SK-N-SH (cell line): ENCODE data around the gene MAP7D3. TPM values are rescaled to one million over a fixed set of nuclear protein-coding genes. Genes with fewer than 3 reads are reported as not detected.

ENCODE experiments used
- CTCF ChIA-PET: fragments of 300-600, 350-600 bp; formaldehyde crosslinking; extraction: SDS; loops from one replicate; lab custom pipeline; 2021; lab: Yijun Ruan, JAX
- POLR2A ChIA-PET: fragments of 350-600 bp; sonication (Branson Sonifier 250); formaldehyde crosslinking; extraction: SDS; loops from one replicate; lab custom pipeline; 2020; ENCODE audit warnings: antibody characterized with exemption, inconsistent platforms; lab: Yijun Ruan, JAX
- DNase-seq: peaks from one replicate; pipeline ENCODE4 v3.0.0; 2012
- H2AFZ ChIP-seq: fragments of 200-600 bp; sonication (generic); 2 replicates; pipeline ENCODE4 v1.8.1; 2016; ENCODE audit warnings: antibody characterized with exemption, mild to moderate bottlenecking, low read depth
- H3F3A ChIP-seq: fragments of 200-600 bp; sonication (generic); replicated peaks from 2 replicates; pipeline ENCODE3; 2016; ENCODE audit warnings: antibody characterized with exemption, mild to moderate bottlenecking; ENCODE audit not compliant: insufficient read depth
- H3K27ac ChIP-seq, 2 experiments: fragments of 200-500 bp in 1 of 2; fragments of 200-600 bp in 1 of 2; sonication (Bioruptor generic) in 1 of 2; sonication (generic), shearing (Covaris generic) in 1 of 2; 2 replicates each; pipeline versions ENCODE4 v1.5.1 to v1.6.1; 2014 to 2016; ENCODE audit warnings: low read depth in 2 of 2, inconsistent platforms in 1 of 2, low read length in 1 of 2, mild to moderate bottlenecking in 1 of 2, mixed read lengths in 1 of 2
- H3K27me3 ChIP-seq: fragments of 200-600 bp; sonication (generic), shearing (Covaris generic); 2 replicates; pipeline ENCODE4 v1.6.1; 2016; ENCODE audit warnings: mixed run types; ENCODE audit not compliant: insufficient read depth
- H3K36me3 ChIP-seq, 2 experiments: fragments of 200-500 bp in 1 of 2; fragments of 200-600 bp in 1 of 2; sonication (Bioruptor generic) in 1 of 2; sonication (generic) in 1 of 2; replicated peaks in 1 of 2; 2 replicates each; pipeline versions ENCODE3 to v1.5.1; 2014 to 2016; ENCODE audit warnings: low read length in 1 of 2, mild to moderate bottlenecking in 1 of 2; ENCODE audit not compliant: insufficient read depth in 2 of 2, control insufficient read depth in 1 of 2
- H3K4me1 ChIP-seq, 2 experiments: fragments of 200-500 bp in 1 of 2; fragments of 200-600 bp in 1 of 2; sonication (Bioruptor generic) in 1 of 2; sonication (generic), shearing (Covaris generic) in 1 of 2; 2 replicates each; pipeline versions ENCODE4 v1.5.1 to v1.6.1; 2014 to 2016; ENCODE audit warnings: low read depth in 1 of 2, low read length in 1 of 2, mixed run types in 1 of 2; ENCODE audit not compliant: insufficient read depth in 2 of 2, control insufficient read depth in 1 of 2
- H3K4me2 ChIP-seq: fragments of 200-600 bp; sonication (generic), shearing (Covaris generic); 2 replicates; pipeline ENCODE4 v1.6.1; 2017; ENCODE audit warnings: mixed run types
- H3K4me3 ChIP-seq, 2 experiments: fragments of 200-500 bp in 1 of 2; fragments of 200-600 bp in 1 of 2; sonication (Bioruptor generic) in 1 of 2; sonication (generic), shearing (Covaris generic) in 1 of 2; 2 replicates each; pipeline versions ENCODE4 v1.5.1 to v1.8.1; 2014 to 2016; ENCODE audit warnings: low read depth in 2 of 2, inconsistent platforms in 1 of 2, low read length in 1 of 2, mild to moderate bottlenecking in 1 of 2, mixed read lengths in 1 of 2, moderate library complexity in 1 of 2
- H3K79me2 ChIP-seq: fragments of 200-600 bp; sonication (generic); 2 replicates; pipeline ENCODE4 v1.8.1; 2017; ENCODE audit warnings: mild to moderate bottlenecking; ENCODE audit not compliant: insufficient read depth
- H3K9ac ChIP-seq: fragments of 200-600 bp; sonication (generic); 2 replicates; pipeline ENCODE4 v1.6.1; 2017; ENCODE audit warnings: mixed run types
- H3K9me2 ChIP-seq: fragments of 200-600 bp; sonication (generic); 2 replicates; pipeline ENCODE4 v1.6.1; 2017; ENCODE audit warnings: mixed run types
- H3K9me3 ChIP-seq: fragments of 200-600 bp; sonication (generic); 2 replicates; pipeline ENCODE4 v1.6.1; 2017; ENCODE audit warnings: mixed run types, mild to moderate bottlenecking, moderate library complexity
- H4K20me1 ChIP-seq: fragments of 200-600 bp; sonication (generic); 2 replicates; pipeline ENCODE4 v1.6.1; 2017; ENCODE audit warnings: mild to moderate bottlenecking, mixed run types; ENCODE audit not compliant: insufficient read depth
- CHD2 ChIP-seq: fragments of 150-350 bp; IDR thresholded peaks from 2 replicates; pipeline ENCODE4 v1.6.1; 2018; ENCODE audit warnings: low read length; ENCODE audit not compliant: partially characterized antibody
- EZH2phosphoT487 ChIP-seq: fragments of 200-600 bp; sonication (generic); IDR thresholded peaks from 2 replicates; pipeline ENCODE4 v1.6.1; 2017; ENCODE audit warnings: low read depth, mixed run types, mild to moderate bottlenecking, antibody characterized with exemption, moderate library complexity, borderline replicate concordance
- FOXM1 ChIP-seq: IDR thresholded peaks from 2 replicates; pipeline ENCODE4 v1.4.0; 2012; ENCODE audit warnings: low read depth, mild to moderate bottlenecking
- GATA2 ChIP-seq: sonication (generic); formaldehyde crosslinking; IDR thresholded peaks from 2 replicates; pipeline ENCODE4 v1.5.0; 2020; ENCODE audit warnings: mild to moderate bottlenecking, missing genetic modification reagents
- JUND ChIP-seq: IDR thresholded peaks from 2 replicates; pipeline ENCODE4 v1.4.0; 2012
- MXI1 ChIP-seq: IDR thresholded peaks from 2 replicates; pipeline ENCODE4 v1.6.1; 2012; ENCODE audit warnings: mild to moderate bottlenecking, low read depth, low read length, improper control_type of control experiment
- RAD21 ChIP-seq: IDR thresholded peaks from 2 replicates; pipeline ENCODE4 v1.6.1; 2012; ENCODE audit warnings: mild to moderate bottlenecking, low read length
- RCOR1 ChIP-seq: fragments of 150-350 bp; IDR thresholded peaks from 2 replicates; pipeline ENCODE4 v1.6.1; 2017; ENCODE audit warnings: antibody characterized with exemption, low read length
- RFX5 ChIP-seq: IDR thresholded peaks from 2 replicates; pipeline ENCODE4 v1.6.1; 2012; ENCODE audit warnings: mild to moderate bottlenecking, improper control_type of control experiment, low read length
- RXRA ChIP-seq: IDR thresholded peaks from 2 replicates; pipeline ENCODE4 v1.4.0; 2012; ENCODE audit warnings: low read depth, mild to moderate bottlenecking, borderline replicate concordance
- SIN3A ChIP-seq: IDR thresholded peaks from 2 replicates; pipeline ENCODE4 v1.6.1; 2012; ENCODE audit warnings: low read depth, mild to moderate bottlenecking, low read length, moderate library complexity, borderline replicate concordance
- SMC3 ChIP-seq: IDR thresholded peaks from 2 replicates; pipeline ENCODE4 v1.6.1; 2012; ENCODE audit warnings: low read depth, low read length, improper control_type of control experiment
- TEAD4 ChIP-seq: IDR thresholded peaks from 2 replicates; pipeline ENCODE4 v1.4.0; 2012; ENCODE audit warnings: mild to moderate bottlenecking, borderline replicate concordance; ENCODE audit not compliant: insufficient read depth
- WGBS: methylation state at CpG from one replicate; pipeline ENCODE4 v1.1.6; 2017; ENCODE audit warnings: low lambda C conversion rate; 5-methylcytosine and 5-hydroxymethylcytosine counted together
- polyA plus RNA-seq, 3 experiments: library from polyadenylated mRNA; depleted of rRNA; stranded (reverse); fragments of >200 nt; gene quantifications; 2 replicates each; pipeline ENCODE4 v1.2.3, GENCODE V29; 2012
- TF ChIP-seq, protein P1 (sequence below): IDR thresholded peaks from 2 replicates; pipeline ENCODE4 v1.6.1; 2012; ENCODE audit warnings: mild to moderate bottlenecking, low read depth, low read length, moderate library complexity
- TF ChIP-seq, protein P2 (sequence below): fragments of 200-600 bp; sonication (generic); IDR thresholded peaks from 2 replicates; pipeline ENCODE4 v1.6.1; 2017; ENCODE audit warnings: antibody characterized with exemption, mild to moderate bottlenecking, moderate library complexity
- TF ChIP-seq, protein P3 (sequence below): IDR thresholded peaks from 2 replicates; pipeline ENCODE4; 2012

MAP7D3 gene
- polyA plus RNA-seq, 1 of the 3 experiments (the other 2 are of a cell fraction): 5.8 TPM

DNA sequence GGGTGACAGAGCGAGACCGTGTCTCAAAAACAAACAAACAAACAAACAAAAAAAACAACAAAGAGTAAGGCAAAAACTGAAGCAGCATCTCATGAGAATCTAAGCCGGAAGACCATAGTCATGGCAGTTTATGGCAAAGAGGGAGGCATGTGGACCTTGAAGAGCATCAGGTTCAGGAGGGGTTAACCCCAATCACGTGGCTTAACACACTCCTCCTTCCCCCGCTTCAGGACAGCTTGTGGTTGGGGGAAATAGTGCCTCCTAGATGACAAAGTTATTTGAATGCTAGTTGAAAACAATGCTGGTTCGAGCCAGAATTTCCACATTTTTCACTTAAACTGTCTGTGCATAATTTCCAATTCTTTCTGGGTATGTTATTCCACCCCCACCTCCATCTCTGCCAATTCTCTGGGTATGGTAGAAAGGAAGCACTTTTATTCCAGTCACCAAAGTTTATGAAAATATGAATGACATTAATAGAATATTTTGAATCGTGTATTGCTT lies 11.7 kb upstream of the MAP7D3 start:
- H3K4me2 ChIP-seq: no peak overlapping the region
- no peaks in the 10 kb centered on the region for H3K9me3 ChIP-seq
- DNase-seq: no peak
- 0 out of 4 replicates have a peak, but pooled peaks cover 0 to 4% of the 10 kb centered on the region in 2 experiments for H3K4me1 ChIP-seq
- H3K9me2 ChIP-seq: no peaks in the 10 kb centered on the region
- TF ChIP-seq TEAD4 (no peak), JUND (no peak)
- TF ChIP-seq, protein P1, sequence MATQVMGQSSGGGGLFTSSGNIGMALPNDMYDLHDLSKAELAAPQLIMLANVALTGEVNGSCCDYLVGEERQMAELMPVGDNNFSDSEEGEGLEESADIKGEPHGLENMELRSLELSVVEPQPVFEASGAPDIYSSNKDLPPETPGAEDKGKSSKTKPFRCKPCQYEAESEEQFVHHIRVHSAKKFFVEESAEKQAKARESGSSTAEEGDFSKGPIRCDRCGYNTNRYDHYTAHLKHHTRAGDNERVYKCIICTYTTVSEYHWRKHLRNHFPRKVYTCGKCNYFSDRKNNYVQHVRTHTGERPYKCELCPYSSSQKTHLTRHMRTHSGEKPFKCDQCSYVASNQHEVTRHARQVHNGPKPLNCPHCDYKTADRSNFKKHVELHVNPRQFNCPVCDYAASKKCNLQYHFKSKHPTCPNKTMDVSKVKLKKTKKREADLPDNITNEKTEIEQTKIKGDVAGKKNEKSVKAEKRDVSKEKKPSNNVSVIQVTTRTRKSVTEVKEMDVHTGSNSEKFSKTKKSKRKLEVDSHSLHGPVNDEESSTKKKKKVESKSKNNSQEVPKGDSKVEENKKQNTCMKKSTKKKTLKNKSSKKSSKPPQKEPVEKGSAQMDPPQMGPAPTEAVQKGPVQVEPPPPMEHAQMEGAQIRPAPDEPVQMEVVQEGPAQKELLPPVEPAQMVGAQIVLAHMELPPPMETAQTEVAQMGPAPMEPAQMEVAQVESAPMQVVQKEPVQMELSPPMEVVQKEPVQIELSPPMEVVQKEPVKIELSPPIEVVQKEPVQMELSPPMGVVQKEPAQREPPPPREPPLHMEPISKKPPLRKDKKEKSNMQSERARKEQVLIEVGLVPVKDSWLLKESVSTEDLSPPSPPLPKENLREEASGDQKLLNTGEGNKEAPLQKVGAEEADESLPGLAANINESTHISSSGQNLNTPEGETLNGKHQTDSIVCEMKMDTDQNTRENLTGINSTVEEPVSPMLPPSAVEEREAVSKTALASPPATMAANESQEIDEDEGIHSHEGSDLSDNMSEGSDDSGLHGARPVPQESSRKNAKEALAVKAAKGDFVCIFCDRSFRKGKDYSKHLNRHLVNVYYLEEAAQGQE: no peak
- no peak overlapping the region for H2AFZ ChIP-seq
- no peaks in the 10 kb centered on the region for H3K36me3 ChIP-seq
- H3K9ac ChIP-seq: no peak overlapping the region
- 48% methylated on average over 7 of the region's 7 CpGs for WGBS
- no peaks in the 10 kb centered on the region for H3K79me2 ChIP-seq
- POLR2A ChIA-PET: no interaction called here
- CTCF ChIA-PET: interaction anchor here (1.9 kb wide), 1 partner anchor 234 kb away, joined by 7 read pairs; no protein-coding TSS in a partner anchor
- no peak overlapping the region for H3K27ac ChIP-seq
- H3K27me3 ChIP-seq: no peaks in the 10 kb centered on the region
- no peaks in the 10 kb centered on the region for H4K20me1 ChIP-seq
- H3F3A ChIP-seq: peaks cover 4% of the 10 kb centered on the region
- no peak overlapping the region for H3K4me3 ChIP-seq

DNA sequence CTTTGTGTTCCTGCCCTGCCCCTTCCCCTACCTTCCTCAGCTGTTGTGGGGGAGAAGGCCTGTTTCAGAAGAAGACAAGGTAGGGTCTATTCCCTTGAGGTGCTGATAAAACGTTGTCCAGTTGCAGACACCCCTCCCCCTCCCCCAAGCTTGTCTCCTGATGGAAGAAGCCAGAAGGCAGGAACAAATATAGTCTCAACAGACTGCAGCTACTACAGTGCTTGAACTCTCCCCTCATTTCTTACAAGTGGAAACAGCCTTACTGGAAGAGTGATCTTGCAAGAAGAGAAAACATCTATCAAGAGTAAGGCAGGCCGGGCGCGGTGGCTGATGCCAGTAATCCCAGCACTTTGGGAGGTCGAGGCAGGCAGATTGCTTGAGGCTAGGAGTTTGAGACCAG lies 11.0 kb upstream of the MAP7D3 start:
- 0 out of 4 replicates have a peak, but pooled peaks cover 0 to 4% of the 10 kb centered on the region in 2 experiments for H3K4me1 ChIP-seq
- WGBS: 38% methylated on average over 5 of the region's 5 CpGs
- no peaks in the 10 kb centered on the region for H3K36me3 ChIP-seq
- H3F3A ChIP-seq: peaks cover 4% of the 10 kb centered on the region
- no peak overlapping the region for H2AFZ ChIP-seq
- H4K20me1 ChIP-seq: no peaks in the 10 kb centered on the region
- H3K27me3 ChIP-seq: no peaks in the 10 kb centered on the region
- no peak for DNase-seq
- no peaks in the 10 kb centered on the region for H3K9me2 ChIP-seq
- no peak overlapping the region for H3K9ac ChIP-seq
- H3K27ac ChIP-seq: no peak overlapping the region
- no peaks in the 10 kb centered on the region for H3K9me3 ChIP-seq
- no peaks in the 10 kb centered on the region for H3K79me2 ChIP-seq
- no peak overlapping the region for H3K4me2 ChIP-seq
- no peak overlapping the region for H3K4me3 ChIP-seq
- POLR2A ChIA-PET: no interaction called here
- CTCF ChIA-PET: interaction anchor here (1.9 kb wide), 1 partner anchor 234 kb away, joined by 7 read pairs; no protein-coding TSS in a partner anchor
- TF ChIP-seq RFX5: no peak
- TF ChIP-seq FOXM1: no peak

DNA sequence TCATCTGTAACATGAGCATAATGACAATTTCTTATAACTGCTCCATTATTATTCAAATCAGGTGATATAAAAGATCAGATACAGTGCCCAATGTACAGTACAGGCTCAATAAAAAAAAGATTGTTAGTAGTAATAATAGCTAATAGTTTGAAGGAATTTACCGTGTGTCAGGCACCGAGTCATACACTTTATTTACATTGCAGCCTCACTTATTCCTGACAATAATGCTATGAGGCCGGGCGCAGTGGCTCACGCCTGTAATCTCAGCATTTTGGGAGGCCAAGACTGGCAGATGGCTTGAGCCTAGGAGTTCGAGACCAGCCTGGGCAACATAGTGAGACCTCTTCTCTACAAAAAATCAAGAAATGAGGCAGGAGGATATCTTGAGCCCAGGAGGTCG lies 10.1 kb upstream of the MAP7D3 start:
- no peaks in the 10 kb centered on the region; the same call in 1 of the 2 replicates for H3K27me3 ChIP-seq
- POLR2A ChIA-PET: no interaction called here
- peak overlapping the region in 1 of 2 experiments; percentile 56; a peak in 2 of 4 replicates for H3K27ac ChIP-seq
- no peak overlapping the region for H3K4me2 ChIP-seq
- H2AFZ ChIP-seq: 0 out of 2 replicates have a peak overlapping the region, but pooled peaks have one; percentile 11
- H3K9me3 ChIP-seq: no peaks in the 10 kb centered on the region
- H3K9ac ChIP-seq: no peak overlapping the region
- TF ChIP-seq RCOR1 (no peak), RXRA (no peak), SIN3A (no peak), MXI1 (no peak), SMC3 (no peak), RFX5 (no peak), GATA2 (no peak), JUND (no peak), CHD2 (no peak), EZH2phosphoT487 (no peak), RAD21 (no peak)
- TF ChIP-seq, protein P2, sequence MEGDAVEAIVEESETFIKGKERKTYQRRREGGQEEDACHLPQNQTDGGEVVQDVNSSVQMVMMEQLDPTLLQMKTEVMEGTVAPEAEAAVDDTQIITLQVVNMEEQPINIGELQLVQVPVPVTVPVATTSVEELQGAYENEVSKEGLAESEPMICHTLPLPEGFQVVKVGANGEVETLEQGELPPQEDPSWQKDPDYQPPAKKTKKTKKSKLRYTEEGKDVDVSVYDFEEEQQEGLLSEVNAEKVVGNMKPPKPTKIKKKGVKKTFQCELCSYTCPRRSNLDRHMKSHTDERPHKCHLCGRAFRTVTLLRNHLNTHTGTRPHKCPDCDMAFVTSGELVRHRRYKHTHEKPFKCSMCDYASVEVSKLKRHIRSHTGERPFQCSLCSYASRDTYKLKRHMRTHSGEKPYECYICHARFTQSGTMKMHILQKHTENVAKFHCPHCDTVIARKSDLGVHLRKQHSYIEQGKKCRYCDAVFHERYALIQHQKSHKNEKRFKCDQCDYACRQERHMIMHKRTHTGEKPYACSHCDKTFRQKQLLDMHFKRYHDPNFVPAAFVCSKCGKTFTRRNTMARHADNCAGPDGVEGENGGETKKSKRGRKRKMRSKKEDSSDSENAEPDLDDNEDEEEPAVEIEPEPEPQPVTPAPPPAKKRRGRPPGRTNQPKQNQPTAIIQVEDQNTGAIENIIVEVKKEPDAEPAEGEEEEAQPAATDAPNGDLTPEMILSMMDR: no peak
- TF ChIP-seq, protein P3, sequence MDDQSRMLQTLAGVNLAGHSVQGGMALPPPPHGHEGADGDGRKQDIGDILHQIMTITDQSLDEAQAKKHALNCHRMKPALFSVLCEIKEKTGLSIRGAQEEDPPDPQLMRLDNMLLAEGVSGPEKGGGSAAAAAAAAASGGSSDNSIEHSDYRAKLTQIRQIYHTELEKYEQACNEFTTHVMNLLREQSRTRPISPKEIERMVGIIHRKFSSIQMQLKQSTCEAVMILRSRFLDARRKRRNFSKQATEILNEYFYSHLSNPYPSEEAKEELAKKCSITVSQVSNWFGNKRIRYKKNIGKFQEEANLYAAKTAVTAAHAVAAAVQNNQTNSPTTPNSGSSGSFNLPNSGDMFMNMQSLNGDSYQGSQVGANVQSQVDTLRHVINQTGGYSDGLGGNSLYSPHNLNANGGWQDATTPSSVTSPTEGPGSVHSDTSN: no peak
- 0 out of 4 replicates have a peak, but pooled peaks cover 0 to 4% of the 10 kb centered on the region in 2 experiments for H3K4me1 ChIP-seq
- no peaks in the 10 kb centered on the region for H3F3A ChIP-seq
- H3K36me3 ChIP-seq: no peaks in the 10 kb centered on the region
- no peak overlapping the region for H3K4me3 ChIP-seq
- 39% methylated on average over 7 of the region's 7 CpGs for WGBS
- H3K9me2 ChIP-seq: no peaks in the 10 kb centered on the region
- no peaks in the 10 kb centered on the region for H3K79me2 ChIP-seq
- no peaks in the 10 kb centered on the region for H4K20me1 ChIP-seq
- CTCF ChIA-PET: no interaction called here
- no peak for DNase-seq
